GM18517 (cell line): Measurements from ENCODE around the gene TSPO2.

ENCODE experiments used
- ATAC-seq: cut with Tn5 transposase; IDR thresholded peaks from one replicate; pipeline ENCODE4 v1.9.1; 2021; ENCODE audit warnings: mild to moderate bottlenecking, moderate library complexity; ENCODE audit not compliant: unreplicated experiment

TSPO2 gene

GRCh38 chr6:41049955-41050354 lies 7.7 kb downstream of the TSPO2 start:
- no peak for ATAC-seq

- no peak for ATAC-seq
Measured at GRCh38 chr6:41050536-41050935, 8.3 kb downstream of the TSPO2 start.

DNA sequence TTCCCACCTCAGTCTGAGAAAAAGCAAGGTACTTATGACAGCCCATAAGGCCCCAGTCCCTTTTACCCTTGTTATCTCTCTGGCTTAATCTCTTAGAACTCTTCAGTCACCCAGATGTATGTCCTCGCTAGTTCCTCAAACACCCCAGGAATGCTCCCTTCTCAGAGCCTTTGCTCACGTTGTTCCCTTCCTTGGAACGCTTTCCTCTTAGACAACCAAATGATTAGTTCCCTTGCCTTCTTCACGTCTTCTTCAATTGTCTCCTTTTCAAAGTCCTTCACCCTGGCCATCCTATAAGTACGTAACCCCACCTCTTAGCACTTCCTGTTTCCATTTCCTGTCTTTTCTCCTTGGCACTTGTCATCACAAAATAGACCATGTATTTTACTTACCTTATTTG lies 9.6 kb downstream of the TSPO2 start:
- no peak for ATAC-seq

- ATAC-seq: no peak
Measured at GRCh38 chr6:41053041-41053440, 10.8 kb downstream of the TSPO2 start, which contains the start of gene APOBEC2. TSS of gene APOBEC2 (plus strand) at chr6:41053202. CDS start at chr6:41053348, 146 bp downstream.

- ATAC-seq: no peak
Measured at GRCh38 chr6:41054511-41054910, 12.2 kb downstream of the TSPO2 start.

DNA sequence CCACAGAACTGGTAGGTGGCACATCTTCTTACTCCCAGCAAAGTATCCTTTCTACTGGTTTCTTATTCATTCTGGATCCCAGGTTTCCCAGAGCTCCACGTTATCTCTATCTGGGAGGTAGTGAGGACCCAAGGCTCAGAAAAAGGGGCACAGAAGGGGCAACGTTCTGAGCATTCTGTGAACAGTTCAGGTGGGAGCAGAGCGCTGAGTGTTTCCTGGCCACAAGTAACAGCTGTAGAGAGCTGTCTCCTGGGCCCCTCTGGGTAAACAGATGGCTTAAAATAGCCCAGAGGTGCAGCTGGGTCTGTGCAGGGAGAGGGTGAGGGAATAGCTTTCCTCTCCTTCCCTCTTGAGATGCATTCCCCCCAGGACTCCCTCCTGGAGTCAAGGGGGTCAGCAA lies 12.9 kb downstream of the TSPO2 start:
- ATAC-seq: no peak

- no peak for ATAC-seq
Measured at GRCh38 chr6:41056768-41057490, 14.7 kb downstream of the TSPO2 start.

DNA sequence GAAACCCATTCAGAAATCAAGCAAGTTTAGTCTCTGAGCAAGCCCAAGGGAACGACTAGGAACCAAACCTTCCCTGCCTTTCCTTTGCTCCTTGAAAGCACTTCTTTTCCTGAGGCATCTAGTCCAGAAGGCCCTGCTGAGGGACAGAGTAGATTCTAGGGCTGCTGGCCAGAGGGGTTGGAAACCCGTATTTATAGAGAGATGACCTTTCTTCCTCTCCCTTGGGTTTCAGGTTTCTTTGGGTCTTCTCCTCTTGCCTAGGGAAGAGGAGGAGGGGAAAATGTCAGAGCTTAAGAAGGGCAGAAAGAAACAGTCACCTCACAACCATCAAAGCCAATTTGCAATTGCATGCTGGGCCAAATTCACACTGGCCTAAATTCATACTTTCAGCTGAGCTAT lies 16.5 kb downstream of the TSPO2 start:
- no peak for ATAC-seq

- no peak for ATAC-seq
Measured at GRCh38 chr6:41059556-41059955, 17.3 kb downstream of the TSPO2 start.

- no peak for ATAC-seq
Measured at GRCh38 chr6:41061196-41061726, 19.0 kb downstream of the TSPO2 start.

DNA sequence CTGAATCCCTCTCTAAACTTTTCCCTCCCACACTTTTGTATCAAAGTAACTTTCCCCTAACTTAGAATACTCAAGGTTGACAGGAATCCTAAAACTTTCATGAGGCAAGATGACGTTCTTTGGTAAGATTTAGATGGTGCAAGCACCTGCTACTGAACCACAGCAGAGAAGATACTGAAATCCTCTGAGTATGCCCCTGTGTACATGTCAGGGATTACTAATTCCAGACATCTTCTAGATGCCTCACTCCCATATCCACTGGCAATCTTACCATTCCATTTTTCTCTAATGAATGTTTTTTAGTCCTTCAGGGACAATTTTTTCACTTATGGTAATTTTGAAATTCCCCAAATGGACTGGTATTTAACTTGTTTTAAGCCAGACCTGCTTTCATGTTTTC lies 19.8 kb downstream of the TSPO2 start:
- no peak for ATAC-seq

GRCh38 chr6:41063884-41064285 lies 21.6 kb downstream of the TSPO2 start:
- no peak for ATAC-seq

DNA sequence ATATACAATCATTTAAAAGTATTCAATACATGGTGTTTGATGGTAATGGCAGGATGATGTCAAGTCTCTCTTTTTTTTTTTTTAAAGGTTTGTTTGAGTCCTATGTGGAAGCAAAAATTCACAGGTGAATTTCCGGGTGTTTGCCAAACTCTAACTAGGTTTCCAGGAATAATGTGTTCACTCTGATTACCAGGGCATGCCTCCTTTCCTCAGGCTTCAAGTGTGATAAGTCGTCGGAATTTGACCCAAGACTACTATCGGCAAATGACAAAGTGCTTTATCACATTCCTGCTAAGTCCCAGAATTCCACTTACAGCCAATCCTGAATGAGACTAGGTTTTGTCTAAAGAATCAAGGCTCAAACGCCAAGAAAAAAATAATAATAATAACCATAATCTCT lies 22.6 kb downstream of the TSPO2 start:
- ATAC-seq: no peak

- no peak for ATAC-seq
Measured at GRCh38 chr6:41065550-41066026, 23.3 kb downstream of the TSPO2 start.

- ATAC-seq: no peak
Measured at GRCh38 chr6:41066867-41067304, 24.6 kb downstream of the TSPO2 start.

GRCh38 chr6:41071501-41071922 lies 29.2 kb downstream of the TSPO2 start:
- peak; percentile 15 for ATAC-seq

- peak; percentile 60 for ATAC-seq
Measured at GRCh38 chr6:41071923-41072835, 29.9 kb downstream of the TSPO2 start, which contains the start of gene OARD1. TSS of gene OARD1 (minus strand) at chr6:41072356. CDS start at chr6:41071634, 722 bp downstream.

DNA sequence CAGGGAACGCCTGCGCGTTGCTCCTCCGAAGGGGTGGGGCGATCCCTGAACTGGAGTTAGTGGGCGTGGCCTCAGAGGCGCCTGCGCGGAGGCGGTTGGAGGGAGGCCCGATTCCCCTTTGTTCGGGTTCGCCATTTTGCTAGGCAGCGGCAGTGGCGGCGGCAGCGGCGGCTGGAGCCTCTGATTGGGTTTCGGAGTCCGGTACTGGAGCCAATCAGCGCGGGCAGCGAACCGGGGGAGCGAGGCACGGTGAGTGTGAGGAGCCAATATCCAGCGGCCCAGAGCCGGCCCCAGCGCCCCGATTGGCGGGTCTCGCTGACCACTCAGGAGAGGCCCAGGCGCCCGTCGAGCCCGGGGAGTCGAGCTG lies 30.6 kb downstream of the TSPO2 start, which contains the start of gene NFYA:
TSS of gene NFYA (plus strand) at position 139 of the 367 bp plus-strand sequence. CDS start 6,116 bp downstream, outside the sequence.
- peak; percentile 63 for ATAC-seq

GRCh38 chr6:41073203-41073967 lies 31.1 kb downstream of the TSPO2 start:
- ATAC-seq: peak; percentile 27

GRCh38 chr6:41073968-41074691 lies 31.9 kb downstream of the TSPO2 start:
- no peak for ATAC-seq
